KBM-7 (cell line): Measurements from ENCODE around the gene STX5.
"Not testable (repeated sequence)": the region's sequence is repeated elsewhere in the genome, so short reads cannot be mapped to it uniquely, and the experiment has no call there.

Experiments
- DNase-seq: peaks from one replicate; pipeline ENCODE4 v3.0.0-alpha.2; 2015
- in situ Hi-C: fragments of 300-500 bp; cut with MboI; formaldehyde crosslinking; loops from 2 replicates; pipeline ENCODE4 v1.14.3; 2020; ENCODE audit warnings: low sequenced_read_pairs, low pct_unique_long_range_greater_than_20kb, mixed read lengths

The STX5 gene

DNA sequence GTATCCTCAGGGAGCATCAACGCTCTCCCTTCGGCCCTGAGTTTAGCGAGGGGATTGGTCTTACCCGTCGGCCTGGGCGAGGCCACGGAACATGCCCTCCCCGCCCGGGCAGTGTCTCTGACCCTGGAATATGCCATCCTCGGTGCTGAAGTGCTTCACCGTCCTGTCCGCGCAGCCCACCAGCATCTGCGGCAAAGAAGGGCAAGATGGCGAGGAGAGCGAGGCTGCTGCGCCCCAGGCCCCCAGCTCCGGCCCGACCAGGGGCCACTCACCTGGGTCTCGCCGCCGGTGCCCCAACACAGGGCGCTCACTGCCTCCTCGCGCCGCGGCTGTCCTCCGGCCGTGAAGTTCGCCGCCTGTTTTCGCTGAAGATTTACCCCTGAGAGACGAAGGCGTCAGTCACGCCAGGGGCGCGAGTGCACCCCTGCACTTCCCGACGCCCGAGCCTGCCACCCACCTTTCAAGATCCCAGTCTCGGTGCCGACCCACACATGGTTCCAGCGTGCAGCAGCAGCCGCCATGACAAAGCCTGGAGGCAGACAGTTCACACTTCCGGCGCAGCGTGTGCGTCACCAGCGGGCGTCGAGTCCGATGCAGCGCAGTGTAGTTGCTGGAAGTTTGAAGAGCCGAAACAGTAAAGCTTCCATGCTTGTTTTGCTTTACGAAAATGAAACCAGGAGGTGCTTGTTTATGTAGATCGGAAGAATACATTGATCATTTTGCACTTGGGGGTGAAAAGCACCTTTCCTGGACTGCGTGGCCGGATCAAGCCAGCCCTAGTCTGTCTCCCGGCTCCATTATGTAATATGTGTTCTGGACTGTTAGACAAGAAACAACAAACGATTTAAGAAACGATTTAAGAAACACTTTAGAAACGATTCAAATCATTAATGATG is 7.4 kb upstream of the STX5 start, which contains the start of gene WDR74:
Gene WDR74 (minus strand): TSS at position 541 of the 896 bp plus-strand sequence. CDS start 20 bp downstream, at position 521.
- peak; percentile 93 for DNase-seq

DNA sequence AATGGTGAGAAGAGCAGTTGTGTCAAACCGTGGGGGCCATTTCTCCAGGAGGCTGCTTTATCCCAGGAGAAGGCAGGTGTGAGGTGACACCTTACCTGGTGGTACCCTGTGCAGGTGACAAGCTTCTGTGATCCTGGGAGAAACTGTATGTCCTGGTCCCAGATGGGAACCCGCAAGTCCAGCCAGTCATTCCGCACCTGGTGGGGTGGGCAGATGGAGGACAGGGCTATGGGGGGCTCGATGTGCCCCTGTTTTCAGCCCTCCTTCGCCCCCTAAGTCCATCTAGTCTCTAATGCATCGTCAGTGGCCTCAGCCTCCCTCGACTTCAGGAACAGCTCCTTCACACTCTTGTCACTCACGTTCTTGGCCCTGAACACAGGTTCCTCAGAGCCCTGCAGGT is 3.5 kb upstream of the STX5 start:
- DNase-seq = no peak
- in situ Hi-C loops = no loop called here

More for the DNA sequence above, 7.4 kb upstream of the STX5 start, which contains the start of gene WDR74:
- in situ Hi-C loops = no loop called here

DNA sequence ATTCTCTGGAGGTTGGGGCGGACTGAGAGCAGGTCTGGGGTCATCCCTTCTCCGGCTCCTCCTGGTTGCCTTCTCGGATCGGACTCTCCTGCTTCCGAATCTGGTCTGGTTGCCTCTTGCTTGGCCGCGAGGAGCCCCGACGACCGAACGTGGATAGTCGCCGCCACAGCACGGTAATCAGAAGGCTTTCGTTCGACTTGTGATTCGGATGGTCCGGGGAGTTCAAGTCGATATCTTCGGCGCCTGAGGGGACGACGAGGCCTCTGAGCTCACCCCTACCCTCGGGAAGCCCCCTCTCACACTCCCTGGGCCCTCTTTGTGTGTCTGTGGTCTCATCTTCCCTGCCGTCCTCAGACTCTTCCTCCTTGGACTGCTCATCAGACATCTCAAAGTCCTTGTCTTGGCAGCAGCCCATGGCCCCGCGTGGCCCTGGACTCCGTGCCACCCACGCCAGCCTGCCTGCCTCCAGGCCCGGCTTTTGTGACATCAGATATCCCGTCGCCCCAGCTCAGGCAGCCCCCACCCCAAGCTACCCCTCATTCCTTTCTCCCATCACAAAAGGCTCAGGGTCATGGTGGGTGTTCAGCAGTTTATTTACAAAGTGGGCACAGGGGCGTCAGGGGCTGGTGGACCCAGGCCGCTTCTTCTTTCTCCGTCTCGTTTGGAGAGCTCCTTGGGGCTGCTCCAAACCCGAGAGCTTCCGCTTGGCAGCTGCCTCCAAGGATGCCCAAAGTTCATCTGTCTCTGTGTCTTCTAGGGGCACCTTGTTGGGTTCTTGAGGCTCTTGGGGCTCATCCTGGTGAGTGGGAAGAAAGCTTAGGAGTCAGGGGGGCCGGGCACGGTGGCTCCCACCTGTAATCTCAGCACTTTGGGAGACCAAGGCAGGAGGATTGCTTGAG is 734 bp upstream of the STX5 start, which contains the start of gene TEX54:
Gene TEX54 (minus strand): TSS at position 506 of the 899 bp plus-strand sequence.
- no peak for DNase-seq
- in situ Hi-C loops = no loop called here

DNA sequence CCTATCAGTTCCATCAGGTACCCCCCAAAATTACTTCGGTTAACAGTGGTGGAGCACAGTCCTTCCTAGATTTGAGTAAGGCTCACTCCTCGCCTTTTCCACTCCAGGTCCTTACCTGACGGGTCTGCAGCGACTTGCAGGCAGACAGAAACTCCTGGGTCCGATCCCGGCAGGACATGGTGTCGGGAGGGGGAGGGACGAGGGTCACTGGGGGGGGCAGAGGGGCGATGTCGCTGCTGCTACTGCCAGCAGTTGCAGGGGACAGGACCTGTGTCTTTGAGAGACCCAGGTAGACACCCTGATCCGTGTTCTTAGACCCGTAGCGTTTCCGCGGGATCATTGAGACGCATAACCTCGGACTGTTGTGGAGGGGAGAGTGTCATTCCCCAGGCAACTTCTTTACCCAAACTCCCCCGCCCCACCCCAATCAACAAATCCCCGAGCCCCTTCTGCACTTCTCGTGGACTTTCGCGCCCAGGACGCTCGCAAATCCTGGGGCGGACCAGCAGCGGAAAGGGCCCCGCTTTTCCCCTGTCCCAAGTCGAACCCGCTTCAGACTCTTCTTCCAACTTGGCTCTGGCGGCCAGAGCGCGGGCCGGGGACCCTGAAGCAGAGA is 839 bp downstream of the STX5 start:
- no peak for DNase-seq
- in situ Hi-C loops = no loop called here

DNA sequence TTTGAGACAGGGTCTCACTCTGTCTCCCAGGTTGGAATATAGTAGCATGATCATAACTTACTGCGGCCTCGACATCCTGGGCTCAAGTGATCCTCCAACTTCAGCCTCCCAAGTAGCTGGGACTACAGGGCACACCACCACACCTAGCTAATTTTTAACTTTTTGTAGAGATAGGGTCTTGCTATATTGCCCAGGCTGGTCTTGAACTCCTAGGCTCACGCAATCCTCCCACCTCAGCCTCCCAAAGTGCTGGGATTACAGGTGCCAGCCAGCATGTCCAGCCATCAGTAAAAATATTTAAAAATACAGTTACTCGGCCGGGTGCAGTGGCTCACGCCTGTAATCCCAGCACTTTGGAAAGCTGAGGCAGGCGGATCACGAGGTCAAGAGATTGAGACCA is 3.7 kb downstream of the STX5 start:
- in situ Hi-C loops, DNase-seq: not testable (repeated sequence)

DNA sequence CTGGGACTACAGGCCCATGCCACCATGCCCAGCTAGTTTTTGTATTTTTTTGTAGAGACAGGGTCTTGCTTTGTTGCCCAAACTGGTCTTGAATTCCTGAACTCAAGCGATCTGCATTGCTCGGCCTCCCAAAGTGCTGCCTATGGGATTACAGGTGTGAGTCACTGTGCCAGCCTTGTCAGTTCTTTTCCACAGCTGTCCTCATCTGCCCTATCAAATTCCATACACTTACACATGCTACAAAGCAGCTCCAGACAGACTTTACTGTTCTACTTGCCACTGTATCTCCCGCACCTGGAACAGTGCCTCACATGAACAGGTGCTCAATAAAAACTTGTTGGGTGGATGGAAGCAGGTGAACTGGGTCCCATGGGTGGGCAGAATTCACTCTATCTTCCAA is 8.2 kb downstream of the STX5 start:
- no peak for DNase-seq
- in situ Hi-C loops = no loop called here

DNA sequence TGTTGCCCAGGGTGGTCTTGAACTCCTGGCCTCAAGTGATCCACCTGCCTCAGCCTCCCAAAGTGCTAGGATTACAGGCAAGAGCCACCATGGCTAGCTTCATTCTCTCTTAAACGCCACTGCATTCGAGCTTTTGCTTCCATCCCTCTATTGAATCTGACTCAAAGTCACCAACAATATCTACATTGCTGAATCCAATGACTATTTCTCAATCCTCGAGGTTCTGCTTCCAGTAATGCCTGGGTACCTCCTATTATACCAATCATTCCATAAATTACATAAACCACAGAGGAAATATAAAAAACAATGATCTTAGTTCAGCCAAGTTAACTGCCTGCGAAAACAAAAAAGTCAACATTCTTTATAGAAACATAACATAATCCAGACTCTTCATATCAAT is 14.7 kb downstream of the STX5 start:
- in situ Hi-C loops = no loop called here
- DNase-seq = no peak

DNA sequence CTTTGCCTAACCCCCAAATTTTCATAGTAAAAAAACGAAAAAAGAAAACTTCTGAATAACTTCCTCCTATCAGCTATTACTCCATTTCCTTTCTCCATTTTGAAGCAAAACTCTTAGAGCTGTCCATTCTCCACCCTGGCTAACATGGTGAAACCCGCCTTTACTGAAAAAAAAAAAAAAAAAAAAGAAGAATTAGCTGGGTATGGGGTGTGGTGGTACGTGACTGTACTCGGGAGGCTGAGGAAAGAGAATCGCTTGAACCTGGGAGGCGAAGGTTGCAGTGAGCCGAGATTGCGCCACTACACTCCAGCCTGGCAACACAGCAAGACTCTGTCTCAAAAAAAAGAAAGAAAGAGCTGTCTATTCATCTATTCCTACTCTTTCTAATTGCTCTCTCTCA is 15.3 kb downstream of the STX5 start:
- DNase-seq = no peak
- in situ Hi-C loops = no loop called here

DNA sequence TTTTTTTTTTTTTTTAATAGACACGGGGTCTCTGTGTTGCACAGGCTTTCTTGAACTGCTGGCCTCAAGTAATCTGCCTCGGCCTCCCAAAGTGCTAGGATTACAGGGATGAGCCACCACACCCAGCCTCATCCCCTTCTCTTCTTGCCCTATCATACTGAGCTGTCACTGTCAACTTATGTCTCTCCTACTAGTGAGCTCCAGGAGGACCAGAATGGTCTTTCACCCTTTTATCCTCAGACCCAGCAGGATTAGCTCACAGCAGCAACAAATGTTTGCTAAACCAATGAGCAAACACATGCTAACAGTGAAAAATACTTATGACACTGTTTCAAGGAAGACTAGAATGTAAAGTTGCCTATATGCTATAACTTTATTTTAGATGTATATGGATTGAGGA is 20.2 kb downstream of the STX5 start:
- in situ Hi-C loops = no loop called here
- no peak for DNase-seq

DNA sequence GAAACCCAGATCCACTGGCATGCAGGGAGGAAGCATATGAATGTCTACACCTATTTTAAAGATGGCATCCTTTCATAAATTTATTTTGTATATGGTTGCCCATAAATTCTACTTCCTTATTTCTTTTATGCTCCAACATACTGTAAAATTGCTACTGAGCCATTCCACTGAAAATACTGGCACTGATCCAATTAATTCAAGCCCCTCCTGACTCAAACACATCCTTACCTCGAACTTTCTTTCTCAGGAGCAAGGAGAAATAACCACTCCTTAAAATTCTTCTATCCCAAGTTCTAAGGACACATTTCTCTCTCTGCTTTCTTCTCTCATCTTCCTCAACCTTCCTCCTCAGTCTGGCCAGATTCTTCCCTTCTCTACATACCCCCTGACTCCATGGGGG is 21.1 kb downstream of the STX5 start:
- DNase-seq = no peak
- in situ Hi-C loops = no loop called here

DNA sequence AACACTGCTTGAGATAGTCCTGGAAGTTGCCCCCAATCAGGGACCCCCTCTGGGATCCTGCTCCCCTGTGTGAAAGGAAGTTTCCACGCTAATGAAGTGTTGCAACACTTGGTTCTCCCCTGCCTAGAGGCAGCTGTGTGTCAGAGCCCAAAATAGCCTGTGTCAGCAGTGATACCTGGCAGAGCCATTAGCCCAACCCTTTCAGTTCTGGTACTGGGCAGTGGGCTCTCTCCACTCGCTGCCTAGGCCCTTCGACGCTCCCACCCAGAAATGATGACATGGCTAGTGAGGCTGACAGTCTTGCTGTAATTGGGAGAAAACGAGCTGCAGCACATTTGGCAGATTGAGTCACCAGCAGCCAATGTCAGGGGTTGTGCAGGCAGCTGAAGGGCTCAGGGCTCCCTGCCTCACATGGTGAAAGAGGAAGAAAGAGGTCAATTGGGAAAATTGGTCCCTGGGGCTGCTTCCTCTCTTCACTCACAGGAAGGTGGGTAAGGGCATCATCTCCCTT is 25.2 kb downstream of the STX5 start:
- in situ Hi-C loops = no loop called here
- DNase-seq = peak; percentile 74

DNA sequence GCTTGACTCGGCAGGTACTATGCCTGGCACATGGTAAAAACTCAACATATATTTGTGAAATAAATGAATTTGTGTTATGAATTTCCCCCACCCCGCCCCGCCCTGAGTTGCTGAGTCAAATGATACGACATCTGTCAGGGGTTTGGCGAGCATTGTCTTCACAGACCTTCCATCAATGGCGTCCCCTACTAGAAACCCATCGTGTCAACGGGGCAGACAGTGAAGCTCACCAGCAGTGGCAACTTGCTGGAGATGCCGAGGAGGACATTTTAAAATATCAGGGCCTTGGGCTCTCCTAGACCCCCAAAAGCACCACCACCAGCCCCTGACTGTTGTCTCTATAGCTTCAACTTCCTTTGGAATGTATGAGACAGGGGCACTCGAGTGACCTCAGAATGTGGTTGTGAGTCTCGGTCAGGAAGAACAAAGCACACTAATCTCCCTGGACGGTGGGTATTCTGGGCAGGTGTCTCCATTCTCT is 25.9 kb downstream of the STX5 start:
- in situ Hi-C loops = no loop called here
- no peak for DNase-seq

DNA sequence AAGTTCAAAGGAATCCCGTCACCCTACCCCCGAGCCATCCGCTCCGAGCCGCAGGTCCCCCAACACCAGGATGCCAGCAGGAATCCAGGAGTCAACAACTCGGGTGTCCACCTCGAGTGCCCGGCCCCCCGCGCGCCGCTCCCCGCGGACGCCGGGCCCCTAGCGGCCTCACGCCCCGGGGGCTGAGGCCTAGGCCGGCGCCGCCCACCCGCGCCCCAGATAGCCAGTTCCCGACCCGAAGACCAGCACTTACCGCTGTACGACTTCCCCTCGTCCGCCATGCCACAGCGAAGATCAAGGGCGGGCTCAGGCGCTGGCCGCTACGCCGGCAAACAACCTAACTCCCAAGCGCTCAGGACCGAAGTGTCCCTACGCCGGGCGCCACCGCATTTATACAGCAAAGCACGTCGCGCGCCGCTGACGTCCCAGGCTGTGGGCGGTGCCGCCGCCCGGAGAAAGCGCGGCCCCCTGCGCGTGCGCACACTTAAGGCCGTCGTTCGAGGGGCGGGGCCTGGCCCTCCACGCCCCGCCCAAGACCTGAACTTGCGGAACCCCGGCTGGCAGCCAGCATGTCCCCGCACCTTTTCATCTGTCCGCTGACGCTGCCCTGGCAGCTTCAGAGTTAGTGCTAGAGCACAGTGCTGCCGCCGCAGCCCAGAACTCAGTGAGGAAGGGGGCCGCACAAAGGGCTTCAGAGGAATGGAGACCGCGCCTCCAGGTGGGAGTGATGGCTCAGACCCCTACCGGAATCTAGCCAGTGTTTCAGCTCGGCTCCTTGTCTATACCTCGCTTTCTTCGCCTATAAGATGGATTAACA is 26.6 kb downstream of the STX5 start, which contains the start of gene NXF1:
Gene NXF1 (minus strand): TSS at position 365 of the 817 bp plus-strand sequence. CDS start 84 bp downstream, at position 281.
- in situ Hi-C loops = no loop called here
- DNase-seq = peak; percentile 97

DNA sequence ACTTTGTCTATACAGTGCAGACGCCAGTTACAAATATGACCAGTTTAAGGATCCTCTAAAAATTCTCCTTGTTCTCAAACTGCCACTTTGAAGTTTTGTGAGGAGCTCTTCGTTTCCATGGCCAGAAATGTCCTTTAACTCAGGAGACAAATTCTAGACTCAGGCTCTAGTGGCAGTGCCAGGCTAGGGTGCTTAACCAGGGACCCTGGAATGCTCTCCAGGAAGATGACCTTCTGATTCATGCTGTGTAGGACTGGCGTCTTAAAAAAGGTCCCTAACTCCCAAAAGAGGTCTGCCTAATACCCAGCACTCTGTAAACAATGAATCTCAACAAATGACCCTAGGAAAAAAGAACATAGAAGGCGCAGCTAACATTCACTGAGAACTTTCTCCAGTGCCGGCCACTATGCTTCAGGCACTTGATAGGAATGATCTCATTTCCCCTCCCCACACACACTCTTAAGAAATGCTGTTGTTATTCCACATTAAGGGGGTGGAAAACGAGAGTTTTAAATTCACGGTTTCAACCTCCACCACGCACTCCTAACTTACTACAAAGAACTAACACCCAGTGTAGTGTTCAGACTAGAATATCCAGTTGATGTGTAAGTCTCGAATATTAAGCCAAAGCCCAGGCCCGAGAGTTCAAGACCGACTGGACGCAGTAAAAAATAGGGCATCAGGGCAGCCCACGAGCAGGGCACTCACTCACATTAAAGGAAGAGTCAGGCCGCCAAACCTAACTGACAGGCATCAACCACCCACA is 27.4 kb downstream of the STX5 start:
- in situ Hi-C loops = no loop called here
- peak; percentile 29 for DNase-seq

DNA sequence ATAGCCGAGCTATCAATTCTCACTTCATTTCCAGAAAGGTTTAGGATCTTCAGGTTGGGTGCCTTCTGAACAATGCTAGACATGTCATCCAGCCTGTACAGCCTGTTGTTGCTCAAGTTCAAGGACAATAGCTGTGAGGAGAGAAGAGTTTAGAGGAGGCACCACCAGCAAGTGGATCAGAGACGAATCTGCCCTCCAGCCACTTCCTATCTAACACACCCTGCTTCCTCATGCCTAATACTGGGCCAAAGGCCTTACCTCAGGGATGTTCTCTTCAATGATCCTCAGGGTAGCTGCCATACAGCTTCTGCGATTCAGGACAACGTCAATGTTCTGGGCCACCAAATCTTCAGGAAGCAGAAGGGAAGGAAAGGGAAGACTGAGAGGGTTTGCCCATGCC is 30.8 kb downstream of the STX5 start:
- no peak for DNase-seq
- in situ Hi-C loops = no loop called here

DNA sequence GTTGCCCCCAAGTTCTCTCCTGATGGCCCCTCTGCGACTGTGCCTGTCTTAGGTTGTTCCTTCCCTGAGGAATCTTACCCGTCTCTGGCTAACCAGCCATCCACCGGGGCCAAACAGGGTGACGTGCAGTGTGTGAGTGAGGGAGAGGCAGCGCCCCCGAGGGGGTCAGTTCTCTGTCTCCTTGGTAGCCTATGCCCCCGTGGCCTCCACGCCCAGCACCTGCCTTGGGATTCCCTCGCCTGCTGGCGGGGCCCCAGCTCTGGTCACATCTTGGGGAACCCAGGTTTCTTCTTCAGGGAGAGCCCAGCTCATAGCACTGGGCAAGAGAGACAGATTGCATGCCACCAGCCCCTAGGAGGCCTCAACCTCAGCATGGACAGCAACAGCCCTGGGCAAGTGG is 32.4 kb downstream of the STX5 start:
- no peak for DNase-seq
- in situ Hi-C loops = no loop called here

DNA sequence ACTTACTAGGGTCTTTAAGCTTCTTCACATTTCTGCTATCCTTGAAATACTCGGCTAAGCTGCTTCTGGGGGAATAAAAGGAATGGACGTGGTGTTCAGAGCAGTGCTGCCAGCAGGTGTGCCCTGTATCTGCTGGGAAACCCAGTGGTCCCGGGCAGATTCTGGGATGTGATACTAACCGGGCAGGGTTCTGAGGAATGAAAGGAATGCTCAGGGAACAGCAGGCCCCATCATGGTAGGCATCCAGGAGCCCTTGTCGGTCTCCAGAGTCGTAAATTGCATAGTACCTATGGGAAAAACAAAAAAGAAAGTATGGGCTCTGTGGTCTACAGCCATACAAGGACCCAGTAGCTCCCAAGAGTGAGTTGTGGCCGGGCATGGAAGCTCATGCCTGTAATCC is 35.6 kb downstream of the STX5 start:
- in situ Hi-C loops = no loop called here
- DNase-seq = no peak
